IPS-20b (cell line): ENCODE measurements around the gene VGLL1.

ENCODE experiments used
- H3K27ac ChIP-seq: one replicate; pipeline ENCODE4 v1.5.1; 2013; ENCODE audit warnings: low read length
- H3K27me3 ChIP-seq: 2 replicates; pipeline ENCODE4 v1.6.1; 2013; ENCODE audit warnings: mild to moderate bottlenecking, low read length, inconsistent platforms; ENCODE audit not compliant: insufficient read depth
- H3K36me3 ChIP-seq: 2 replicates; pipeline ENCODE4 v1.6.1; 2013; ENCODE audit warnings: low read depth, mild to moderate bottlenecking, inconsistent platforms, low read length, moderate library complexity; ENCODE audit not compliant: insufficient read depth
- H3K4me1 ChIP-seq: 2 replicates; pipeline ENCODE4 v1.6.1; 2013; ENCODE audit warnings: mild to moderate bottlenecking, control low read depth, inconsistent platforms, low read length, moderate library complexity; ENCODE audit not compliant: insufficient read depth
- H3K4me3 ChIP-seq: 2 replicates; pipeline ENCODE4 v1.5.1; 2013; ENCODE audit warnings: mild to moderate bottlenecking, low read length, inconsistent platforms
- H3K9ac ChIP-seq: 2 replicates; pipeline ENCODE4 v1.6.1; 2013; ENCODE audit warnings: low read depth, mild to moderate bottlenecking, inconsistent platforms, low read length, moderate library complexity
- H3K9me3 ChIP-seq: 2 replicates; pipeline ENCODE4 v1.6.1; 2013; ENCODE audit warnings: mild to moderate bottlenecking, low read depth, low read length, inconsistent platforms; ENCODE audit not compliant: insufficient read depth

VGLL1 gene

DNA sequence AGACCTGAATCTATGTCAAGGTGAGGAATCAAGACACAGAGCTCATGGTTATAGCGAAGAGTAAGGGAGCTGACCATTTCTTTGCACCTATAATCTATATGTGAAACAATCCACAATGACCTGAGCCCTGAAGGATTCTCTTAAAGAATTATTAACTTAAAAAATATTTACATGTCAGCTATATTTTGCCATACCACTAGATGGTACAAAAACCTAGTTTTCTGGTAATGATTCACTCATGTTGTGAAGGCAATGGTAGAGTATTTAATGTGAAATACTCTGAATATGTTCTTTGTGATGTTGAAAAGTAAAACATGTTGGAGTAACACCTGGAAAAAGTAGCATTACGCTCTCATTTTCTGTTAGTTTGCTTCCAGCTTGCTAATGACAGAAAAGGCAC, 40.0 kb downstream of the VGLL1 start:
- Histone ChIP-seq H3K4me1 (no peaks in the 10 kb centered on the region), H3K9ac (no peak overlapping the region), H3K36me3 (no peaks in the 10 kb centered on the region), H3K4me3 (no peak overlapping the region), H3K27ac (no peak overlapping the region), H3K9me3 (no peaks in the 10 kb centered on the region), H3K27me3 (no peaks in the 10 kb centered on the region)

- Histone ChIP-seq H3K9me3 (no peaks in the 10 kb centered on the region), H3K27me3 (no peaks in the 10 kb centered on the region), H3K4me1 (no peaks in the 10 kb centered on the region), H3K4me3 (no peak overlapping the region), H3K9ac (no peak overlapping the region), H3K36me3 (no peaks in the 10 kb centered on the region), H3K27ac (no peak overlapping the region)
Measured at GRCh38 chrX:136574548-136574947, 42.5 kb downstream of the VGLL1 start.

DNA sequence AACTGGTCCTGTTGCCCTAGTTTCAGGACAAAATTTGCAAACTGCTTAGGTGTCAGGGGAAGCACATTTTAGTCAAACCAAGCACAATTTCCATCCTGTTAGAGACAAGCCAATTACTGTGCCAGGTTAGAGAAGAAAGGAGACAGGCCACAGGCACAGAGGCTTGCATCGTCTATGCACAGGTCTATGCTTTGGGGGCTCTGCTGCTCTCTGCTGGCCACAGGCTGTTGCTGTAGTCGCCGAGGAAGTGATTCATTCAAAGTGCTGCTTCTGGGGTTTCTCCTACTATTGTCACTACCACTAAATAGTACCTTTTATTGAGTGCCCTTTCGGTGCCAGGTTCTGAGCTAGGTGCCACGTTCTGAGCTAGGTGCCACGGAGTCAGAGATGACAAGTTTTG, 45.5 kb downstream of the VGLL1 start:
- no peaks in the 10 kb centered on the region for H3K36me3 ChIP-seq
- no peak overlapping the region for H3K4me3 ChIP-seq
- no peaks in the 10 kb centered on the region for H3K27me3 ChIP-seq
- H3K9me3 ChIP-seq = no peaks in the 10 kb centered on the region
- H3K27ac ChIP-seq = no peak overlapping the region
- H3K9ac ChIP-seq = no peak overlapping the region
- H3K4me1 ChIP-seq = no peaks in the 10 kb centered on the region

GRCh38 chrX:136580316-136580715, 48.3 kb downstream of the VGLL1 start:
- Histone ChIP-seq H3K27ac (no peak overlapping the region), H3K36me3 (no peaks in the 10 kb centered on the region), H3K4me1 (no peaks in the 10 kb centered on the region), H3K9me3 (no peaks in the 10 kb centered on the region), H3K9ac (no peak overlapping the region), H3K27me3 (no peaks in the 10 kb centered on the region), H3K4me3 (no peak overlapping the region)

DNA sequence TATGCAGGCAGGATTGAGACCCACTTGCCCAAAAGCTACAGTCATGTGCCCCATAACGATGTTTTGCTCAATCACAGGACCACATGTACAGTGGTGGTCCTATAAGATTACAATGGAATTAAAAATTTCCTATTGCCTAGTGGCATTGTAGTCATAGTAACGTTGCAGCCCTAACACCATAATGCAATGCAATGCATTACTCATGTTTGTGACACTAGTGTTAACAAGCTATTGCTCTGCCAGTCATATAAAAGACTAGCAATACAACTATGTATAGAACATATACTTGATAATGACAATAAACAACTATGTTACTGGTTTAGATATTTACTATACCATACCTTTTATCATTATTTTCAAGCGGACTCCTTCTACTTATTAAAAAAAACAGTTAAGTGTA, 50.6 kb downstream of the VGLL1 start:
- Histone ChIP-seq H3K36me3 (no peaks in the 10 kb centered on the region), H3K9ac (no peak overlapping the region), H3K4me1 (peaks cover 4% of the 10 kb centered on the region; the same call in 1 of the 2 replicates), H3K9me3 (no peaks in the 10 kb centered on the region), H3K27me3 (no peaks in the 10 kb centered on the region), H3K27ac (no peak overlapping the region), H3K4me3 (no peak overlapping the region)

DNA sequence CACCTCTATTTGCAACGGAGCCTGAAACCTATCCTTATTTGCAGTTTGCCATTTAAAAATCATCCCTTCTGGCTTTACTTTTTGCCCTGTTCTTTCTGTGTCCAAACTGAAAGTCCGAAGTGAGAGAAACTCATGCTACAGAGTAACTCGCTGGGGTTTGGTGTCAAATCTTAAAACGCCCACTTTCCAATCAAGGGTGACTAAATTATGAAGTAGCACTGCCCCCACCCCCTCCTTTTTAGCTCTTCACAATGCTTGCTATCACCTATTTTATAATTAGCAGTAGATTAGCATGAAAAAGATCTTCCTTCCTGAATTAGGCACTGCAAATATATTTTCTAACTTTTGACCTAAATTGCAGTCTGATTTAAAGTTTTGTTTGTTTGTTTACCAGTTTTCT, 52.5 kb downstream of the VGLL1 start:
- Histone ChIP-seq H3K27ac (no peak overlapping the region), H3K9ac (no peak overlapping the region), H3K9me3 (no peaks in the 10 kb centered on the region), H3K36me3 (no peaks in the 10 kb centered on the region), H3K4me1 (peaks cover 4% of the 10 kb centered on the region; the same call in 1 of the 2 replicates), H3K27me3 (no peaks in the 10 kb centered on the region), H3K4me3 (no peak overlapping the region)

DNA sequence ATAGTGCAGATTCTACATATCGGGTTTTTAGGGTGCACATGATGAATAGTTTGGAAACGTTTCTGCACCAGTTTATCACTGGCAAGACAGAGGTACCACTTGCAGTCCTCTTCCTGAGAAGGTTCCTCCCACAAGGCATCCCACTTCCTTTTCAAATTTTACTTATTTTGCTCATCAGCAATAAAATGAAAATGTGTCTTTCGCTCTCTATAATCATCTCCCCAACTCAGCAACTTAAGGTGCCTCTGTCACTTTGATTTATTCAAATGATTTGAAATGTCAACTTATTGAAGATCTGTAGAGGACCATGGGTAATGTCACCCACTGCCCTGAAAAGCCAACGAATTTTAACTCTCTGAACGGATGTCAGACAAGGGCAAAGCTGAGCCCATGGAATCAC, 53.2 kb downstream of the VGLL1 start:
- no peaks in the 10 kb centered on the region for H3K27me3 ChIP-seq

GRCh38 chrX:136585960-136586359, 53.9 kb downstream of the VGLL1 start:
- Histone ChIP-seq H3K9ac (no peak overlapping the region), H3K4me1 (peaks cover 4% of the 10 kb centered on the region; the same call in 1 of the 2 replicates), H3K36me3 (no peaks in the 10 kb centered on the region), H3K9me3 (no peaks in the 10 kb centered on the region), H3K27me3 (no peaks in the 10 kb centered on the region), H3K27ac (no peak overlapping the region), H3K4me3 (no peak overlapping the region)

More for the DNA sequence above, 53.2 kb downstream of the VGLL1 start:
- Histone ChIP-seq H3K9me3 (no peaks in the 10 kb centered on the region), H3K4me1 (peaks cover 4% of the 10 kb centered on the region; the same call in 1 of the 2 replicates), H3K36me3 (no peaks in the 10 kb centered on the region), H3K4me3 (no peak overlapping the region), H3K27ac (no peak overlapping the region), H3K9ac (no peak overlapping the region)

DNA sequence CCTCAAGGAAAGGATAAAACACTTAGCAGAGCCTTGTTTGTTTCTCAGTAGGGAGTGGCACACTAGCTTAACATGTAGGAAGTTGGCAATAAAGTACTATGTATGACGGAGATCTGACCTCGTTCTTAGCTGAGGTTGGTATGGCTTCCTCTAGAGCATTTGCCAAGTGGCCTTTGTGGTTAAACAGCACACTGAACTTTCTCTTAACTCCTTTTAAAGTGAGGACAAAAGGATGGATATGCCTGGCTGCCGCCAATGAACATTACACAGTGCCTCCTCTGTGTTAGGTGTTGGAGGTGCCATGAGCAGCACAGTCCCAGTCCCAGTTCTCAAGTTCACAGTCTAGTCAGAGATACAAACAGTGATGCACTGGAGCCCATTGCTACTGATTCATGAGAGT, 54.4 kb downstream of the VGLL1 start:
- Histone ChIP-seq H3K36me3 (no peaks in the 10 kb centered on the region), H3K9me3 (no peaks in the 10 kb centered on the region), H3K4me1 (peaks cover 4% of the 10 kb centered on the region; the same call in 1 of the 2 replicates), H3K4me3 (no peak overlapping the region), H3K27ac (no peak overlapping the region), H3K27me3 (no peaks in the 10 kb centered on the region), H3K9ac (no peak overlapping the region)

GRCh38 chrX:136587532-136587931, 55.5 kb downstream of the VGLL1 start:
- H3K4me3 ChIP-seq = no peak overlapping the region
- no peaks in the 10 kb centered on the region for H3K9me3 ChIP-seq
- H3K27ac ChIP-seq = no peak overlapping the region

DNA sequence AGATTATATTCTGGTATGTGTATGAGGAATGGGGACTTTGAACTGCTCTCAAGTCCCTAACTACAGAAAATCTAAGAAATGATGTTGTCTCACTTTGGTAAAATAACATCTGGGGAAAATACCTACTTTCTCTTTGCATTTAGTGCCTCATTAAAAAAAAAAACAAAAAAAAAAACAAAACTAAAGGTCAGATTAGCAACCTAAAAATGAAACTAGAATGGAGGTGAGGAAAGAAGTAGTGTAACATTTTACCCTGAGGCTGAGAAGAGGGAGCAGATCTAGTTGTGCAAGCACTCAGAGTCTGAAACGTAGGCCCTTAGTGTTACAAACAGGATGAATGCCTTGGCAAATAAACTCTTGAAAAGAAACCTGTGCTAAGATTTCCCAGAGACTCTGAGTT, 56.0 kb downstream of the VGLL1 start:
- Histone ChIP-seq H3K27ac (no peak overlapping the region), H3K27me3 (no peaks in the 10 kb centered on the region), H3K4me3 (no peak overlapping the region)

More at GRCh38 chrX:136587532-136587931, 55.5 kb downstream of the VGLL1 start:
- Histone ChIP-seq H3K36me3 (no peaks in the 10 kb centered on the region), H3K27me3 (no peaks in the 10 kb centered on the region), H3K4me1 (peaks cover 4% of the 10 kb centered on the region; the same call in 1 of the 2 replicates), H3K9ac (no peak overlapping the region)

DNA sequence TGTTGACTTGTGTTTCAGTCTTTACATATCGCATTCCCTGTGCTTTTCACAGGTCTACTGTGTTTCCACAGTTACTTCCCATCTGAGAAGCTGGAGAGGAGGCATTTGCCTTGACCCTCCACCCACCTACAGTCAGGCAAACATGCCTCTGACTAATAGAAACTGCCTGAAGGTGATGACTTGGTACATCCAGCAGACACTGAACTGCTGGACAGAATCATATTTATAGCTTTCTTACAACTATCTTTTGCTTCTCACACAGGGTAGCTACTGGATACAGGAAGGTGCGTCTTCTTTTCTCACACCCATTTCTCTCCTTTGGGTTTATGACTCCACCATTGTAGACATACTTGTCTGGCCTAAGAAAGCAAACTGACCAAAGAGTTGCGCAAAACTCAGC, 58.0 kb downstream of the VGLL1 start:
- H3K27me3 ChIP-seq = no peaks in the 10 kb centered on the region
- no peaks in the 10 kb centered on the region for H3K9me3 ChIP-seq
- H3K9ac ChIP-seq = no peak overlapping the region
- H3K36me3 ChIP-seq = no peaks in the 10 kb centered on the region
- no peak overlapping the region for H3K27ac ChIP-seq
- H3K4me1 ChIP-seq = peaks cover 4% of the 10 kb centered on the region; the same call in 1 of the 2 replicates
- no peak overlapping the region for H3K4me3 ChIP-seq

More for the DNA sequence above, 56.0 kb downstream of the VGLL1 start:
- Histone ChIP-seq H3K9me3 (no peaks in the 10 kb centered on the region), H3K4me1 (peaks cover 4% of the 10 kb centered on the region; the same call in 1 of the 2 replicates), H3K9ac (no peak overlapping the region), H3K36me3 (no peaks in the 10 kb centered on the region)
